SK-N-SH treated with all-trans-retinoic acid at 6 μM for 48 hours (cell line): Measurements from ENCODE around the gene TLCD3A.

Experiments used
- ARNTL ChIP-seq: fragments of 450-650 bp; formaldehyde crosslinking; IDR thresholded peaks from 2 replicates; pipeline ENCODE4 v1.5.0; 2020; ENCODE audit warnings: low read depth, mild to moderate bottlenecking, moderate library complexity, borderline replicate concordance
- BACH2 ChIP-seq: fragments of 250-450 bp; sonication (Bioruptor Pico); IDR thresholded peaks from 2 replicates; pipeline ENCODE4 v1.9.0; 2021; ENCODE audit warnings: mild to moderate bottlenecking, borderline replicate concordance
- CREB5 ChIP-seq: fragments of 250-450 bp; sonication (Bioruptor Pico); IDR thresholded peaks from 2 replicates; pipeline ENCODE4 v1.5.1; 2020; ENCODE audit warnings: low read depth, mild to moderate bottlenecking, moderate library complexity
- CSDC2 ChIP-seq: fragments of 250-450 bp; sonication (Bioruptor Pico); IDR thresholded peaks from 2 replicates; pipeline ENCODE4 v1.5.0; 2020; ENCODE audit warnings: mild to moderate bottlenecking, moderate library complexity
- GLIS3 ChIP-seq: fragments of 250-450 bp; sonication (Bioruptor Pico); IDR thresholded peaks from 2 replicates; pipeline ENCODE4 v1.5.0; 2020; ENCODE audit warnings: mild to moderate bottlenecking, moderate library complexity
- ISL1 ChIP-seq: fragments of 250-450 bp; sonication (Bioruptor Pico); IDR thresholded peaks from 2 replicates; pipeline ENCODE4 v2.1.2; 2022; ENCODE audit warnings: mild to moderate bottlenecking, moderate library complexity
- PATZ1 ChIP-seq: fragments of 250-450 bp; sonication (Bioruptor Pico); IDR thresholded peaks from 2 replicates; pipeline ENCODE4 v1.8.0; 2020; ENCODE audit warnings: mild to moderate bottlenecking, moderate library complexity, borderline replicate concordance
- PPARA ChIP-seq: fragments of 250-450 bp; sonication (Bioruptor Pico); IDR thresholded peaks from 2 replicates; pipeline ENCODE4 v1.5.0; 2020; ENCODE audit warnings: mild to moderate bottlenecking, borderline replicate concordance
- RARB ChIP-seq: fragments of 250-450 bp; sonication (Bioruptor Pico); IDR thresholded peaks from 2 replicates; pipeline ENCODE4 v1.8.0; 2021; ENCODE audit warnings: mild to moderate bottlenecking, moderate library complexity
- SNAI2 ChIP-seq: fragments of 250-450 bp; sonication (Bioruptor Pico); IDR thresholded peaks from 2 replicates; pipeline ENCODE4 v1.5.0; 2020; ENCODE audit warnings: mild to moderate bottlenecking, moderate library complexity
- ZC3H10 ChIP-seq: fragments of 250-450 bp; sonication (Bioruptor Pico); IDR thresholded peaks from 2 replicates; pipeline ENCODE4 v1.5.1; 2021; ENCODE audit warnings: mild to moderate bottlenecking, moderate library complexity
- ZNF565 ChIP-seq: fragments of 450-650 bp; formaldehyde crosslinking; conservative IDR thresholded peaks from 2 replicates; pipeline ENCODE4 v1.5.0; 2020; ENCODE audit warnings: low read depth, mild to moderate bottlenecking, moderate library complexity
- ZNF70 ChIP-seq: fragments of 450-650 bp; formaldehyde crosslinking; IDR thresholded peaks from 2 replicates; pipeline ENCODE4 v1.5.0; 2020; ENCODE audit warnings: mild to moderate bottlenecking, moderate library complexity
- TF ChIP-seq, protein P1 (sequence below): fragments of 250-450 bp; sonication (Bioruptor Pico); IDR thresholded peaks from 2 replicates; pipeline ENCODE4 v1.8.0; 2021; ENCODE audit warnings: low read depth, mild to moderate bottlenecking, moderate library complexity, borderline replicate concordance

DNA sequence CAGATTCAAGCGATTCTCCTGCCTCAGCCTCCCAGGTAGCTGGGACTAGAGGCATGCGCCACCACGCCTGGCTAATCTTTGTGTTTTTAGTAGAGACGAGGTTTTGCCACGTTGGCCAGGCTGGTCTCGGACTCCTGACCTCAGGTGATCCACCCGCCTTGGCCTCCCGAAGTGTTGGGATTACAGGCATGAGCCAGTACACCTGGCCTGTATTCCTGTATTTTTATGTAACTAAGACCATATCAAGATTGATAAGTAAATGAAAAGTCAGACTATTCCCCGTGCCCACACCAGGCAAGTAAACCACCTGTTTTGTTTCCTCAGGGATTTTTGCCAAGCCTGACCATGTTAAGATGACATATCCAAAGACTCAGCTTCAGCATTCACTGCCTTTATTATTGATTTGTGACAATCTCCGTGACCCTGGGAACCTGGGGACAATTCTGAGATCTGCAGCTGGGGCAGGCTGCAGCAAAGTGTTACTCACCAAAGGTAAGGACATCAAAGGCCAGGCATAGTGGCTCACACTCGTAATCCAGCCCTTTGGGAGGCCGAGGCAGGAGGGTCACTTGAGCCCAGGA, 55.3 kb downstream of the TLCD3A start:
- no peak for TF ChIP-seq ZC3H10 (CRISPR knock-in tag)
- TF ChIP-seq PATZ1 (CRISPR knock-in tag) = no peak
- no peak for TF ChIP-seq ZNF70
- TF ChIP-seq GLIS3 = no peak
- TF ChIP-seq BACH2 (CRISPR knock-in tag) = no peak
- no peak for TF ChIP-seq PPARA (CRISPR knock-in tag)
- no peak for TF ChIP-seq CSDC2
- TF ChIP-seq CREB5 (CRISPR knock-in tag) = no peak
- TF ChIP-seq RARB (CRISPR knock-in tag) = no peak
- TF ChIP-seq ZNF565 = no peak
- TF ChIP-seq ARNTL (CRISPR knock-in tag) = no peak
- TF ChIP-seq, protein P1, sequence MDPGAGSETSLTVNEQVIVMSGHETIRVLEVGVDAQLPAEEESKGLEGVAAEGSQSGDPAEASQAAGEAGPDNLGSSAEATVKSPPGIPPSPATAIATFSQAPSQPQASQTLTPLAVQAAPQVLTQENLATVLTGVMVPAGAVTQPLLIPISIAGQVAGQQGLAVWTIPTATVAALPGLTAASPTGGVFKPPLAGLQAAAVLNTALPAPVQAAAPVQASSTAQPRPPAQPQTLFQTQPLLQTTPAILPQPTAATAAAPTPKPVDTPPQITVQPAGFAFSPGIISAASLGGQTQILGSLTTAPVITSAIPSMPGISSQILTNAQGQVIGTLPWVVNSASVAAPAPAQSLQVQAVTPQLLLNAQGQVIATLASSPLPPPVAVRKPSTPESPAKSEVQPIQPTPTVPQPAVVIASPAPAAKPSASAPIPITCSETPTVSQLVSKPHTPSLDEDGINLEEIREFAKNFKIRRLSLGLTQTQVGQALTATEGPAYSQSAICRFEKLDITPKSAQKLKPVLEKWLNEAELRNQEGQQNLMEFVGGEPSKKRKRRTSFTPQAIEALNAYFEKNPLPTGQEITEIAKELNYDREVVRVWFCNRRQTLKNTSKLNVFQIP (CRISPR knock-in tag) = no peak
- no peak for TF ChIP-seq SNAI2 (CRISPR knock-in tag)
- TF ChIP-seq ISL1 (CRISPR knock-in tag) = no peak
